Measurements from ENCODE around the gene CCDC88C.

- TF ChIP-seq EZH2 (IDR thresholded peaks at IDR 0.05; ENCODE audit: low read depth, unreplicated experiment) (no peak), POLR2AphosphoS5 (IDR thresholded peaks at IDR 0.05; ENCODE audit: low read depth) (no peak), CTCF (conservative IDR thresholded peaks at IDR 0.05; ENCODE audit: low read depth in 2 of 2) (no peak), REST (IDR thresholded peaks at IDR 0.05; ENCODE audit: unreplicated experiment) (no peak), JUNB (IDR thresholded peaks at IDR 0.05; ENCODE audit: unreplicated experiment) (no peak), CREB1 (CRISPR knock-in tag; IDR thresholded peaks at IDR 0.05; ENCODE audit: low read depth) (no peak), EZH2phosphoT487 (IDR thresholded peaks at IDR 0.05; ENCODE audit: unreplicated experiment) (no peak), ZNF331 (CRISPR knock-in tag; IDR thresholded peaks at IDR 0.05; ENCODE audit: low read depth) (no peak), NANOG (IDR thresholded peaks at IDR 0.05; ENCODE audit: borderline replicate concordance) (no peak), STAT1 (IDR thresholded peaks at IDR 0.05; ENCODE audit: unreplicated experiment) (no peak)
Observed at GRCh38 chr14:91278383-91278715, 139.3 kb downstream of the CCDC88C start.
